HG02798 (cell line): ENCODE data around the gene CUX1.
"Not testable (repeated sequence)": the region's sequence is repeated elsewhere in the genome, so short reads cannot be mapped to it uniquely, and the experiment has no call there.

Experiments used
- ATAC-seq: cut with Tn5 transposase; IDR thresholded peaks from one replicate; pipeline ENCODE4 v1.9.1; 2021; ENCODE audit warnings: mild to moderate bottlenecking; ENCODE audit not compliant: unreplicated experiment, poor library complexity

Gene CUX1

GRCh38 chr7:101820703-101821102 is 3.3 kb downstream of the CUX1 start:
- ATAC-seq, result no peak

- not testable (repeated sequence) for ATAC-seq
Observed at GRCh38 chr7:101822632-101823031, 5.2 kb downstream of the CUX1 start.

GRCh38 chr7:101823096-101823495 is 5.7 kb downstream of the CUX1 start:
- ATAC-seq, result no peak

GRCh38 chr7:101823596-101823995 is 6.2 kb downstream of the CUX1 start:
- no peak for ATAC-seq

- ATAC-seq, result no peak
Observed at GRCh38 chr7:101824440-101824839, 7.0 kb downstream of the CUX1 start.

- no peak for ATAC-seq
Observed at GRCh38 chr7:101826081-101826835, 8.8 kb downstream of the CUX1 start.

- no peak for ATAC-seq
Observed at GRCh38 chr7:101828301-101829020, 11.0 kb downstream of the CUX1 start.

GRCh38 chr7:101829374-101829773 is 11.9 kb downstream of the CUX1 start:
- ATAC-seq, result no peak

GRCh38 chr7:101829821-101830220 is 12.4 kb downstream of the CUX1 start:
- no peak for ATAC-seq

GRCh38 chr7:101831396-101831795 is 14.0 kb downstream of the CUX1 start:
- ATAC-seq, result not testable (repeated sequence)

- ATAC-seq, result no peak
Observed at GRCh38 chr7:101832205-101832631, 14.8 kb downstream of the CUX1 start.

GRCh38 chr7:101832685-101833375 is 15.4 kb downstream of the CUX1 start:
- ATAC-seq, result no peak

- no peak for ATAC-seq
Observed at GRCh38 chr7:101833799-101834198, 16.4 kb downstream of the CUX1 start.

- ATAC-seq, result no peak
Observed at GRCh38 chr7:101835136-101835535, 17.7 kb downstream of the CUX1 start.

- not testable (repeated sequence) for ATAC-seq
Observed at GRCh38 chr7:101837433-101837832, 20.0 kb downstream of the CUX1 start.

GRCh38 chr7:101838837-101839483 is 21.5 kb downstream of the CUX1 start:
- ATAC-seq, result no peak

- no peak for ATAC-seq
Observed at GRCh38 chr7:101841328-101841727, 23.9 kb downstream of the CUX1 start.

GRCh38 chr7:101843293-101844271 is 26.2 kb downstream of the CUX1 start:
- ATAC-seq, result no peak

- ATAC-seq, result no peak
Observed at GRCh38 chr7:101845974-101846373, 28.5 kb downstream of the CUX1 start.
